Fibroblast of skin of abdomen (primary cell): ENCODE measurements around the gene TMEM184A.

ENCODE experiments used
- DNase-seq: peaks from one replicate; pipeline ENCODE4 v3.0.0-alpha.2; 2013

Gene TMEM184A

GRCh38 chr7:1550005-1550845 lies 5.8 kb downstream of the TMEM184A start:
- DNase-seq, result no peak

DNA sequence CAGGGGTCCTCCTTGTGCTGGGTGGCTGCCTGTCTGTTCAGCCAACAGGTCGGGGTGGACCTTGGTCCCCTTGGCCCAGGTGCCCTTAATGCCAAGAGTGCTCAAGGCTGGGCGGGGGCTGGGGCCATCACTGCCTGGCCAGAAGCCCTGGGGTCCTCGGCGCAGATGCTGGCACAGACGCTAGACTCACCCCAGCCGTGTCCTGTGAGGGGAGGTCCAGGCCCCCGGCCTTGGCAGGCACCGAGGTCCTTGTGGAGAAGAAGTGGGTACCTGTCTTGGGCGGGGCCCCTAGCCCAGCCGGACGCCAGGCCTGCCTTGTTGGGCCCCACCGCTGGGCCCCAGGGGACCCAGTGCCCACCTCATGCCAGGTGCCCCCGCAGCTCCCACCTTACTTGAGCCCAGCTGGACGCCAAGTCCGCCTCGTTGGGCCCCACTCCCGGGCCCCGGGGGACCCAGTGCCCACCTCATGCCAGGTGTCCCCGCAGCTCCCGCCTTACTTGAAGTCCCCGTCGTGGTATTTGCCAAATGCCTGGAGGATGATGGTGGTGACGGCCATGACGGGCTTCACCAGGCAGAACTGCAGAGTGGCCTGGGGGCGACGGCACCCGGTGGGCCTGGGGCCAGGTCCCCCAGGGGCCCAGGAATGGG lies 6.5 kb downstream of the TMEM184A start:
- no peak for DNase-seq

- no peak for DNase-seq
These were observed 7.1 kb downstream of the TMEM184A start for GRCh38 chr7:1548944-1549343.

GRCh38 chr7:1548438-1548831 lies 7.6 kb downstream of the TMEM184A start:
- no peak for DNase-seq

DNA sequence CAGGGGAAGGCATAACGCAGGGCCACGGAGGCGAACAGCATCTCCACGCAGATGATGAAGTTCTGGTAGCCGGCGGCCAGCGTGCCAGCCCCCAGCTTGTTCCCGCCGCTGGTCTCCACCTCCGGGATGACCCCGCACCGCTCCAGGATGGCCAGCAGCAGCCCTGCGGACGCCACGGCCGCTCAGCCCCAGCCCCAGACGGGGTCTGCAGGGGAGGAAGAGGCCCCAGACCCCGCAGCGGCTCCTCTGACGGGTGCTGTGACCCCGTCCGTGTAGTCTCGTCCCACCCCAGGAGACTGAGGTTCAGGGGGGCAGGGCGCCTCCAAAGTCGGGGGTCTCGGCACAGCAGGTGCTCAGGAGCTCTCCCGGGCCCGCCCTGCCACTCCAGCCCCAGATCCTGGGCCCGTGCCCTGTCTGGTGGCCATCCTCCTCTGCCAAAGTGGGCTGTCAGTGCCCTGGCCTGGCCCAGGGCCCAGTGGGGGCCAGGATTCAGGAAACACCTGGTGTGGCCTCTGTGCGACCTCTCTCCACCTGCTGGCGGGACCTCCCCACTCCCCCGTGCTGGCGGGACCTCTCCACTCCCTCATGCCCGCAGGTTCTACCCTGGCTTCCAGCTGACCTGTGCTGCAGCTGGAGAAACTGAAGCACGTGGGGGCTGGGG lies 8.1 kb downstream of the TMEM184A start:
- DNase-seq, result no peak

GRCh38 chr7:1546909-1547776 lies 8.9 kb downstream of the TMEM184A start:
- no peak for DNase-seq

GRCh38 chr7:1546274-1546908 lies 9.6 kb downstream of the TMEM184A start:
- no peak for DNase-seq

GRCh38 chr7:1545417-1546246 lies 10.4 kb downstream of the TMEM184A start:
- no peak for DNase-seq

- no peak for DNase-seq
These were observed 11.0 kb downstream of the TMEM184A start for GRCh38 chr7:1544896-1545416.

- no peak for DNase-seq
These were observed 11.7 kb downstream of the TMEM184A start for GRCh38 chr7:1544178-1544895.

DNA sequence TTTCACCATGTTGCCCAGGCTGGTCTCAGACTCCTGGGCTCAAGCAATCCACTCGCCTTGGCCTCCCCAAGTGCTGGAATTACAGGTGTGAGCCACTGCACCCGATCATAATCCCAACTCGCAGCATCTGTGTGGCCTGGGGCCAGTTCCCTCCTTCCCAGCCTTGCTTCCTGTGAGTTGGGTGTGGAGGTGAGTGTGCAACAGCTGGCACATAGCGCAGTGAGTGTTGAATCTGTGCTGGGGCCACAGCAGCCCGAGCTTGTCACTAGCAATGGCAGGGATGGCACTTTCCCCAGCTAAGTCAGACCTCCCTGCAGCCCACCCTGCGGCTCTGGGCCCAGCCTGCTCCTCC lies 12.2 kb downstream of the TMEM184A start:
- DNase-seq, result no peak

DNA sequence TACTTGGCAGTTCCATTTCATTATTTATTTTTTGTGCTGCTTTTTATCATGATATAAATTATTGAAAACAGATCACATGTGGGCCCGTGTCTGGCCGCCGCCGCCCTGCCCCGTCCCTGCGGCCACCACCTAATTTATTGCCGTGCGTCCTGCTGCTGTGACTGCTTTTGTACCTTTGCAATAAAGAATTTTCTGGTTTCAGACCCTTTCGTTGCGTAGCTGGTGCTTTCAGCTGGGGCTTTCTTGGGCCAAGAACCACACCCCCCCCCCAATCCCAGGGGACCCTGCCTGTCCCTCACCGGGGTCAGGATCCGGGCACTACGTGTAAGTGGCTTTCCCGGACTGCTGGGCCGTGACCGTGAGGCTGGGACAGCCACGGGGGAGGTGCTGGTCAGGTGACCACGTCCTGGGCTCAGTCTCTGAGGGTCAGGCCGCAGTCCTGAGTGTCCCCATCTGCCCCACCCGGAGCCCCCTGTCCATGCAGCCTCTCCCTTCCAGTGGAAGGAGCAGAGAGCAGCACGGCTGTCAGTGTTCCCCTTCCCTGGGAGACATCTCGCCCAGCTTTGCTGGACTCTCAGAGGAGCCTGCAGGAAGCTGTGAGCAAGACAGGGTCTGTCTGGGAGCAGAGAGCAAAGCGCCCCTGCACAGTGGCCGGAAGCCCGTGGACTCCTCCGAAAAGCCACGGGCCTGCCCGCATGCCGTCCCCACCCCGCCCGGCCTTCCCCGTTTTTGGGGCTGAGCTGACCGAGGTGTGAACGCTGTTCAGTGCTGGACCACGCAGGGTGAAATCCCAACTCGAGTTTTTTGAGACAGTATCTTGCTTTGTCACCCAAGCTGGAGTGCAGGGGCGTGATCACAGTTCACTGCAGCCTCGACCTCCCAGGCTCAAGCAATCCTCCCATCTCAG lies 12.9 kb downstream of the TMEM184A start:
- no peak for DNase-seq

- no peak for DNase-seq
These were observed 13.7 kb downstream of the TMEM184A start for GRCh38 chr7:1542329-1542728.

- DNase-seq, result no peak
These were observed 14.4 kb downstream of the TMEM184A start for GRCh38 chr7:1541431-1542162.

DNA sequence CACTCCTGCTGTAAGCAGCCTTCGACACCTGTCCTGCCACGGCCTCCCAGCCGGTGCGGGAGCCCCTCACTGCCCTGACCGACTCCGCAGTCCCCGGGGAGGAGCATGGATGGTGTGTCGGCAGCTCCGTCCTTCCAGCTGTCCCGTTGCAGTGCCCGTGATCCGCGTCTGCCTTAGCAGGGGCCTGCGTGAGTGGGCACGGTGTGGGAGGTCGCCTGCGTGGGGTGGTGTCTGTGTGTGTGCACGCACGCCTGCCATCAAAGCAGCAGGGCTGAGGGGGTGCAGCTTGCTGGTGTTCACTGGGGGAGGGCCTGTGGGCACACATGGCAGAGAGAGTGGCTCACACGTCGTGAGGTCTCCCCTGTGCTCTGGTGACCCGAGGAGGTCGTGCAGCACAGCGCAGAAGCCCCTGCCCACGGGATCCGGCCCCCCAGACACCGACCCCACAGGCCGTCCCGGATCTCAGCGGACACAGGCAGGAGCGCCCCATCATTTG lies 15.2 kb downstream of the TMEM184A start:
- DNase-seq, result no peak

- no peak for DNase-seq
These were observed 15.9 kb downstream of the TMEM184A start for GRCh38 chr7:1539882-1540775.

DNA sequence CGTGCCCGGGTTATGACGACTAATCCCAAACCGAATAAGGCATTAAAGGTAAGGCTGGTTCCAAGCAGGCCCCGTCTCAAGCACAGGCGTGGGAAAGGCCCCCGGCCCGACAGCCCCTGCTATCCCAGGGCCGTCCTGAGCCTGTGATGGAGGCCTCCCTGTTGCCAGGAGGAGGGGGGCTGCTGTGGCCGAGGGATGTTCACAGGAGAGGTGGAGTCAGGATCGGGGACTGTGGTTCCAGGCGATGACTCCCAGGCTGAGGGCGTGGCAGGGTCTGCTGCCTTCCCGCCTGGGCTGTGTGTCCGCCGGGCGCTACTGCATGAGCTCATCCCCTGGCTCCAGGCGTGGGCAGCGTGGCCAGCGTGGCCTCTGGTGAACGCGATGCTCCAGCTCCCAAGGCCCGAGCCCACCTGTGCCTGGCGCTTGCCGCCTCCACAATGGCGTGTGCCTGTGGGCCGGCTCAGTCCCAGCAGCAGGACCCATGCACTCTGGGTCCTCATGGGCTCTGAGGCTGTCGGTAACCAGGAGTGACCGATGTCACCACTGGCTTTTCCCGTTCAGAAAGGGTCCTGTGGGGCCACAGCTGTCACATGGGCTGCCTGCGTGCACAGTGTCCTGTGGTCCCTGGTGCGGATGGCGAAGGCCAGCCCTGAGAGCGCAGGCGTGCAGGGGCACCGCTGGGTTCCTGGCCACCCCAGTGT lies 16.7 kb downstream of the TMEM184A start:
- no peak for DNase-seq
